BE2C (cell line): ENCODE data around the gene APH1A.

ENCODE experiments used
- DNase-seq: peaks from one replicate; pipeline ENCODE4 v3.0.0-alpha.2; 2020
- H3K27me3 ChIP-seq: fragments of 250-450 bp; sonication (Bioruptor Pico); 2 replicates; pipeline ENCODE4 v1.5.1; 2020; ENCODE audit warnings: mild to moderate bottlenecking
- H3K36me3 ChIP-seq: fragments of 250-450 bp; sonication (Bioruptor Pico); 2 replicates; pipeline ENCODE4 v1.5.1; 2020; ENCODE audit warnings: mild to moderate bottlenecking
- H3K4me1 ChIP-seq: fragments of 250-450 bp; sonication (Bioruptor Pico); 2 replicates; pipeline ENCODE4 v1.5.1; 2020
- H3K4me3 ChIP-seq: 2 replicates; pipeline ENCODE4 v1.5.1; 2011; ENCODE audit warnings: low read depth, low read length
- H3K9me3 ChIP-seq: fragments of 250-450 bp; sonication (Bioruptor Pico); 2 replicates; pipeline ENCODE4 v1.5.1; 2020
- TF ChIP-seq, protein P1 (sequence below): IDR thresholded peaks from 2 replicates; pipeline ENCODE4 v1.5.1; 2012; ENCODE audit warnings: mild to moderate bottlenecking, low read depth, low read length

The APH1A gene

DNA sequence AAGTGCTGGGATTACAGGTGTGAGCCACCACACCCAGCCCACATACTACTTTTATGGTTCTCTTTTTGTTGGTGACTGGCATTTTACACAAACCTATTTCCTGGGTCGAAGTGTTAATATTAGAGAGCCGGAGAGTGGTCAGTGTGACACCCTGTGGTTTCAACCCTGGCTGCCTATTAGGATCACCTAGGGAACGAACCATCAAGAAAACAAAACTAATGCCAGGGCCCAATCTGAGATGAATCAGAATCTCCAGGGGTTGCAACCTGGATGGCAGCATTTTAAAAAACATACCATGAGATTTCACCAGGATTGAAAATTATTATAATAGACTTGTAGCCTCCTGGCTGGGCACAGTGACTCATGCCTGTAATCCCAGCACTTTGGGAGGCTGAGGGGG, 30.9 kb upstream of the APH1A start:
- Histone ChIP-seq H3K27me3 (no peaks in the 10 kb centered on the region), H3K36me3 (peaks cover 58% of the 10 kb centered on the region), H3K4me3 (no peak overlapping the region), H3K4me1 (no peaks in the 10 kb centered on the region), H3K9me3 (no peaks in the 10 kb centered on the region)
- TF ChIP-seq, protein P1, sequence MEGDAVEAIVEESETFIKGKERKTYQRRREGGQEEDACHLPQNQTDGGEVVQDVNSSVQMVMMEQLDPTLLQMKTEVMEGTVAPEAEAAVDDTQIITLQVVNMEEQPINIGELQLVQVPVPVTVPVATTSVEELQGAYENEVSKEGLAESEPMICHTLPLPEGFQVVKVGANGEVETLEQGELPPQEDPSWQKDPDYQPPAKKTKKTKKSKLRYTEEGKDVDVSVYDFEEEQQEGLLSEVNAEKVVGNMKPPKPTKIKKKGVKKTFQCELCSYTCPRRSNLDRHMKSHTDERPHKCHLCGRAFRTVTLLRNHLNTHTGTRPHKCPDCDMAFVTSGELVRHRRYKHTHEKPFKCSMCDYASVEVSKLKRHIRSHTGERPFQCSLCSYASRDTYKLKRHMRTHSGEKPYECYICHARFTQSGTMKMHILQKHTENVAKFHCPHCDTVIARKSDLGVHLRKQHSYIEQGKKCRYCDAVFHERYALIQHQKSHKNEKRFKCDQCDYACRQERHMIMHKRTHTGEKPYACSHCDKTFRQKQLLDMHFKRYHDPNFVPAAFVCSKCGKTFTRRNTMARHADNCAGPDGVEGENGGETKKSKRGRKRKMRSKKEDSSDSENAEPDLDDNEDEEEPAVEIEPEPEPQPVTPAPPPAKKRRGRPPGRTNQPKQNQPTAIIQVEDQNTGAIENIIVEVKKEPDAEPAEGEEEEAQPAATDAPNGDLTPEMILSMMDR = no peak
- DNase-seq = no peak

DNA sequence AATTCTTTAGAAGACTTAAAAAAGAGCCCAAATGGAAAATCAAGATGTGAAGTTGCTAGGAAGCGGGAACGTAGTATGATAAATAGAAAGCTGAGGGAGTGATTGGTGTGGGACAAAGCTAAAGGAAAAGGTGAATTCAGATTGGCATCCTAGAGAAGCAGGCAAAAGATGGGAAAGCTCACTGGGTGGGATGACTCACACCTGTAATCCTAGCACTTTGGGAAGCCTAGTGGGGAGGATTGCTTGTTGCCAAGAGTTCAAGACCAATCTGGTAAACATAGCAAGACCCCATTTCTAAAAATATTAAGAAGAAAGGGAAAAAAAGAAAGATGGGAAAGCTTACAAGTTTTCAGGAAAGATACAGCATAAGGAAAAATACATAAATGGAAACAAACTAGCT, 26.7 kb upstream of the APH1A start:
- Histone ChIP-seq H3K36me3 (peaks cover 40% of the 10 kb centered on the region), H3K4me3 (no peak overlapping the region), H3K4me1 (no peaks in the 10 kb centered on the region), H3K27me3 (no peaks in the 10 kb centered on the region), H3K9me3 (no peaks in the 10 kb centered on the region)
- TF ChIP-seq, protein P1 = no peak
- DNase-seq = no peak

DNA sequence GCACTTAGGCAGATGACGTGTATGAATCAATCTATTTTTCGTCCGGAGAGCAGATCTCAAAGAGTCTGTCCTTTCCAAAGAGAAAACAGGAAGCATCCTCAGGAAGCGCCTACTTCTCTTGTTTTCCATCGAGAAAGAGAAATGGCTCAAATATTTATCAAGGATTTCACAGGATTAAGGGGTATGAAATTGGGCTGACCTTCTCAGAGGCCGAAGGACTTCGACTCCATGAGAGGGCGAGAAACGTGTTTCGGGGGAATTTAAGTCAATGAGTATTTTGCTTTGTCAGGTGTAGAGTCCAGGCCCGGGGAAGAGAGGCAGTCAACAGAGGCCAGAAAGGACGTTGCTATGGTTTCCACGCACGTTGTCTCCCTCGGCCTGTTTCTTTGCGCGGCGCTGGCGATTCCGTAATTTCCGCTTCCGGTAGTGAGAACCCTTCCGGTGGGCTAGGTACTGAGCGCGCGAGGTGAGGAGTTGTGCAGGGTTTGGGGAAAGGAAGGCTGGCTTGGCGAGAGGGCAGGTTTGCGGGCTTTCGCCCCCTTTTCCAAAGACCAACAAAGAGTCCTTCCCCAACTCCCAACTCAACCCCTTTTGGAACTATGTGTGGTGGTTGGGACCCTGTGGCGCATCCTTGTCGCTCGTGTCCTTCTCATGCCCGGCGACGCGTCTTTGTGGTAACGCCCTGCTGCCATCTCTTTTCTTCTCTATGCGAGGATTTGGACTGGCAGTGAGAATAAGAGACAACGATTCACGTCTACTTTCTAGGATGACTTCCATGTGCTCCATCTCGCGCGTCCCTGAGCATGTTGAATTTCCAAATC, 24.8 kb upstream of the APH1A start, which contains the start of gene MRPS21:
Gene MRPS21 (plus strand): TSS at position 429 of the 821 bp plus-strand sequence. CDS start 506 bp downstream, outside the sequence.
- DNase-seq = peak; percentile 92
- TF ChIP-seq, protein P1 = no peak
- H3K9me3 ChIP-seq = no peaks in the 10 kb centered on the region
- H3K4me1 ChIP-seq = no peaks in the 10 kb centered on the region
- peak within 1 kb of the TSS; percentile 92 for H3K4me3 ChIP-seq
- peaks cover 27% of the 10 kb centered on the region for H3K36me3 ChIP-seq
- H3K27me3 ChIP-seq = no peaks in the 10 kb centered on the region

GRCh38 chr1:150288822-150289221, 20.0 kb upstream of the APH1A start:
- DNase-seq = no peak
- H3K4me3 ChIP-seq = no peak overlapping the region
- no peaks in the 10 kb centered on the region for H3K9me3 ChIP-seq
- no peaks in the 10 kb centered on the region for H3K27me3 ChIP-seq
- TF ChIP-seq, protein P1 = no peak
- no peaks in the 10 kb centered on the region for H3K4me1 ChIP-seq
- H3K36me3 ChIP-seq = no peaks in the 10 kb centered on the region

DNA sequence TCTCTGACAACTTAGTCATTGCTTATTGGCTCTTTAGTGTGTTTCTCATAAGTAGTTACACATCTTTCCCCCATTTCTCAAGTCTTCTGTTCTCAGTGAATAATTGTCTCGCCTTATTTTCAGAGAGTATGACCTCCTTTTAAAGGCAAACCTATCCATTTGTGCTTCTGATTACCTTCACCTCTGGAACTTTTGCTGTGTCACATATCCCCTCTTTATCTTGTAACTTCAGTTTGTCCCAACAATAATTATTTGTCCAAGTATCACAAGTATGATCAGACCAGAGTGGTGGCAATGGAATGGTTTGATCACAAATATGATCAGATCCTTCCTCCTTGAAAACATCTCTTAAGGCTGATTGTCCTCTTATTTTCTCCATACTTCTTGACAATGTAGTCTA, 19.6 kb upstream of the APH1A start:
- Histone ChIP-seq H3K9me3 (no peaks in the 10 kb centered on the region), H3K4me1 (no peaks in the 10 kb centered on the region), H3K27me3 (no peaks in the 10 kb centered on the region), H3K36me3 (no peaks in the 10 kb centered on the region), H3K4me3 (no peak overlapping the region)
- TF ChIP-seq, protein P1 = no peak
- DNase-seq = no peak

GRCh38 chr1:150283260-150283659, 14.4 kb upstream of the APH1A start:
- H3K4me1 ChIP-seq = peaks cover 9% of the 10 kb centered on the region; the same call in 1 of the 2 replicates
- DNase-seq = no peak
- H3K9me3 ChIP-seq = peaks cover 3% of the 10 kb centered on the region; the same call in 1 of the 2 replicates
- H3K4me3 ChIP-seq = no peak overlapping the region
- H3K27me3 ChIP-seq = no peaks in the 10 kb centered on the region
- no peaks in the 10 kb centered on the region for H3K36me3 ChIP-seq
- TF ChIP-seq, protein P1 = no peak
